ENCODE measurements around the gene TGFB2. TPM values are rescaled to one million over a fixed set of nuclear protein-coding genes. Genes with fewer than 3 reads are reported as not detected.

The TGFB2 gene
- total RNA-seq, 1 experiment from 2014 or later, result not detected

DNA sequence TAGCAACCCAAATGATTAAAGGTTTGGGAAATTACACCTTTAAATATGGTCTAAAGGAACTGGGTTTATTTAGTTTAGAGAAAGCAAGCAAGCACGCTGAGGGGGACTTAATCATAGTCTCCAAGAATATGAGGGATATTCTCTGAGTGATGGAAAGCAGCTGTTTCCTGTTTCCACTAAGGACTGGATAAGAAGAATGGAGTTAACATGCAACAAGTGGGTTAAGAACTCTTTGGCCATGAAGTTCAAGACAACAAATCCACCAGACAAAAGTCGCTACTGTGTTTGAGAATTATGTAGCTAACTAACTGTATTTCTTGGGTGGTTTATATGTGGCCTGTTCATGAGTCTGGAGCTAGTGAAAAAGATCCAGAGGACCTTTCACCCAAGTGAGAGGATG is 85.7 kb downstream of the TGFB2 start:
- H3K56ac ChIP-seq (ENCODE audit: insufficient read length, low read depth, low read length), result no peak overlapping the region
- no peak overlapping the region for H2BK20ac ChIP-seq (ENCODE audit: low read depth, low read length, poor library complexity, severe bottlenecking)
- no peak overlapping the region for H4K8ac ChIP-seq (replicated peaks; ENCODE audit: insufficient read length, low read depth, low read length)
- H4K91ac ChIP-seq (ENCODE audit: insufficient read length, low read depth, low read length), result no peak overlapping the region
- H3K4me2 ChIP-seq (ENCODE audit: insufficient read depth, insufficient read length, low read length), result no peak overlapping the region
- H3K79me2 ChIP-seq (ENCODE audit: insufficient read depth, low read length), result no peaks in the 10 kb centered on the region
- no peak overlapping the region for H3K14ac ChIP-seq (ENCODE audit: insufficient read depth, low read length)
- H3K36me3 Mint-ChIP-seq (ENCODE audit: insufficient read depth in 1 of 3, low read depth in 3 of 3), result no peaks in the 10 kb centered on the region
- DNase-seq, result no peak
- no peak overlapping the region for H3T11ph ChIP-seq (ENCODE audit: low read length)
- no peak overlapping the region for H4K5ac ChIP-seq (ENCODE audit: insufficient read length, low read depth, low read length)
- H3K79me1 ChIP-seq (ENCODE audit: insufficient read depth, low read depth, low read length, poor library complexity, severe bottlenecking), result no peaks in the 10 kb centered on the region
- H3K9me3 Mint-ChIP-seq, result no peaks in the 10 kb centered on the region
- WGBS (ENCODE audit: extremely low coverage, insufficient read length, low lambda C conversion rate), result no CpG with 5 or more reads among the region's 2 CpGs
- no peak overlapping the region for H3K4me3 Mint-ChIP-seq
- H3K27me3 ChIP-seq (ENCODE audit: insufficient read depth, low read length), result no peaks in the 10 kb centered on the region
- H2BK15ac ChIP-seq (ENCODE audit: low read depth, low read length), result no peak overlapping the region
- no peaks in the 10 kb centered on the region for H3K9me3 ChIP-seq (ENCODE audit: control insufficient read depth, low read depth, low read length)
- no peak overlapping the region for H2BK5ac ChIP-seq (ENCODE audit: insufficient read length, low read length)
- H3K27ac ChIP-seq (ENCODE audit: insufficient read length, low read depth, low read length), result no peak overlapping the region
- no peak overlapping the region for H3K23ac ChIP-seq (ENCODE audit: insufficient read length, low read depth, low read length)
- H4K20me1 ChIP-seq (ENCODE audit: control insufficient read depth, insufficient read depth, insufficient read length), result no peaks in the 10 kb centered on the region
- H2AFZ ChIP-seq (ENCODE audit: low read length), result no peak overlapping the region
- no peak overlapping the region for H2BK120ac ChIP-seq (ENCODE audit: low read depth, low read length, poor library complexity, severe bottlenecking)
- H3K27ac Mint-ChIP-seq, result no peak overlapping the region
- H3K18ac ChIP-seq (ENCODE audit: insufficient read length, low read depth, low read length), result no peak overlapping the region
- no peaks in the 10 kb centered on the region for H3K4me1 ChIP-seq (ENCODE audit: insufficient read depth, low read length)
- TF ChIP-seq CTCF (conservative IDR thresholded peaks at IDR 0.05), result no peak
- no peaks in the 10 kb centered on the region for H3K4me1 Mint-ChIP-seq
- no peak overlapping the region for H3K4ac ChIP-seq (ENCODE audit: low read depth, low read length)
- H2AK5ac ChIP-seq (ENCODE audit: insufficient read length, low read length), result no peak overlapping the region
- no peak overlapping the region for H2BK12ac ChIP-seq (ENCODE audit: insufficient read length, low read depth, low read length)
- no peaks in the 10 kb centered on the region for H3K23me2 ChIP-seq (ENCODE audit: insufficient read length, low read depth, low read length, poor library complexity, severe bottlenecking)
- no peaks in the 10 kb centered on the region for H3K27me3 Mint-ChIP-seq (ENCODE audit: low read depth)
- no peak overlapping the region for H3K9ac ChIP-seq (ENCODE audit: extremely low read depth, insufficient read length, low read length)
